Glutamatergic neuron (in vitro differentiated cells): Measurements from ENCODE around the gene TMEM40. TPM values are rescaled to one million over a fixed set of nuclear protein-coding genes. Genes with fewer than 3 reads are reported as not detected.

Experiments
- DNase-seq: peaks from one replicate; pipeline ENCODE4 v3.0.0; 2022
- H3K27ac Mint-ChIP-seq: one replicate; pipeline ENCODE4 v1.8.0; 2020; ENCODE audit warnings: mild to moderate bottlenecking, mixed read lengths, inconsistent platforms; ENCODE audit not compliant: unreplicated experiment
- H3K27me3 Mint-ChIP-seq: one replicate; pipeline ENCODE4 v1.8.0; 2020; ENCODE audit warnings: mild to moderate bottlenecking, moderate library complexity, mixed read lengths, inconsistent platforms; ENCODE audit not compliant: unreplicated experiment
- H3K36me3 Mint-ChIP-seq: one replicate; pipeline ENCODE4 v1.8.0; 2020; ENCODE audit warnings: mild to moderate bottlenecking, mixed read lengths, inconsistent platforms; ENCODE audit not compliant: unreplicated experiment
- H3K4me1 Mint-ChIP-seq: one replicate; pipeline ENCODE4 v1.8.0; 2020; ENCODE audit warnings: mild to moderate bottlenecking, low read depth, mixed read lengths, inconsistent platforms; ENCODE audit not compliant: unreplicated experiment
- H3K4me3 Mint-ChIP-seq: one replicate; pipeline ENCODE4 v1.8.0; 2020; ENCODE audit warnings: mild to moderate bottlenecking, mixed read lengths, inconsistent platforms; ENCODE audit not compliant: unreplicated experiment
- H3K9me3 Mint-ChIP-seq: one replicate; pipeline ENCODE4 v1.8.0; 2020; ENCODE audit warnings: mild to moderate bottlenecking, moderate library complexity, mixed read lengths, inconsistent platforms; ENCODE audit not compliant: unreplicated experiment
- total RNA-seq: library from RNA; stranded (reverse); fragmentation: NEBNext Ultra II Directional; extraction: Animal tissue kit (Norgen Biotek cat#: 25700); gene quantifications from one replicate; pipeline ENCODE4 v1.2.1, GENCODE V29; 2021; ENCODE audit not compliant: unreplicated experiment
- TF ChIP-seq, protein P1 (sequence below): fragments of 200-600 bp; sonication (generic); IDR thresholded peaks from one replicate; pipeline ENCODE4 v1.5.0; 2021; ENCODE audit not compliant: partially characterized antibody, unreplicated experiment

The TMEM40 gene
- total RNA-seq, 1 donor from 2014 or later: not detected

DNA sequence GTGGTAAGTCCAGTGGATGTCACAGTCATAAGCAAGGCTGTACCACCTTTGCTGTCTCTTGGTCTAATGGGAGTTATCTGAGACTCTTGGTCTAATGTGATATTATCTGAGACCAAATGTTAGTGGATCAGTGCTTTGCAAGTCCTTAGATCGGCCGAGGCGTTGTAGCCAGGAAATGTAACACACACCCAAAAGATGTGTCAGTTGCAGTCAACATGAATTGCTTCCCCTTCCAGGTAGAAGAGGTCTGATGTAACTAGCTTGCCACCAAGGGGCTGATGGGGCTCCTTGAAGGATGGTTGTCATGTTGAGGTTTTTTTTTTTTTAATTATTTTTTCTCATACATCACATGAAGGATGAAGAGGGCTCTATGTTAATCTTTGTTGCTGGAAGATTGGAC, 49.7 kb downstream of the TMEM40 start:
- H3K27ac Mint-ChIP-seq: no peak overlapping the region
- H3K4me3 Mint-ChIP-seq: no peak overlapping the region
- no peak for DNase-seq
- peaks cover 4% of the 10 kb centered on the region for H3K9me3 Mint-ChIP-seq
- H3K4me1 Mint-ChIP-seq: peaks cover 8% of the 10 kb centered on the region
- H3K36me3 Mint-ChIP-seq: peaks cover 4% of the 10 kb centered on the region
- TF ChIP-seq, protein P1, sequence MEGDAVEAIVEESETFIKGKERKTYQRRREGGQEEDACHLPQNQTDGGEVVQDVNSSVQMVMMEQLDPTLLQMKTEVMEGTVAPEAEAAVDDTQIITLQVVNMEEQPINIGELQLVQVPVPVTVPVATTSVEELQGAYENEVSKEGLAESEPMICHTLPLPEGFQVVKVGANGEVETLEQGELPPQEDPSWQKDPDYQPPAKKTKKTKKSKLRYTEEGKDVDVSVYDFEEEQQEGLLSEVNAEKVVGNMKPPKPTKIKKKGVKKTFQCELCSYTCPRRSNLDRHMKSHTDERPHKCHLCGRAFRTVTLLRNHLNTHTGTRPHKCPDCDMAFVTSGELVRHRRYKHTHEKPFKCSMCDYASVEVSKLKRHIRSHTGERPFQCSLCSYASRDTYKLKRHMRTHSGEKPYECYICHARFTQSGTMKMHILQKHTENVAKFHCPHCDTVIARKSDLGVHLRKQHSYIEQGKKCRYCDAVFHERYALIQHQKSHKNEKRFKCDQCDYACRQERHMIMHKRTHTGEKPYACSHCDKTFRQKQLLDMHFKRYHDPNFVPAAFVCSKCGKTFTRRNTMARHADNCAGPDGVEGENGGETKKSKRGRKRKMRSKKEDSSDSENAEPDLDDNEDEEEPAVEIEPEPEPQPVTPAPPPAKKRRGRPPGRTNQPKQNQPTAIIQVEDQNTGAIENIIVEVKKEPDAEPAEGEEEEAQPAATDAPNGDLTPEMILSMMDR: no peak
- H3K27me3 Mint-ChIP-seq: peaks cover 1% of the 10 kb centered on the region

DNA sequence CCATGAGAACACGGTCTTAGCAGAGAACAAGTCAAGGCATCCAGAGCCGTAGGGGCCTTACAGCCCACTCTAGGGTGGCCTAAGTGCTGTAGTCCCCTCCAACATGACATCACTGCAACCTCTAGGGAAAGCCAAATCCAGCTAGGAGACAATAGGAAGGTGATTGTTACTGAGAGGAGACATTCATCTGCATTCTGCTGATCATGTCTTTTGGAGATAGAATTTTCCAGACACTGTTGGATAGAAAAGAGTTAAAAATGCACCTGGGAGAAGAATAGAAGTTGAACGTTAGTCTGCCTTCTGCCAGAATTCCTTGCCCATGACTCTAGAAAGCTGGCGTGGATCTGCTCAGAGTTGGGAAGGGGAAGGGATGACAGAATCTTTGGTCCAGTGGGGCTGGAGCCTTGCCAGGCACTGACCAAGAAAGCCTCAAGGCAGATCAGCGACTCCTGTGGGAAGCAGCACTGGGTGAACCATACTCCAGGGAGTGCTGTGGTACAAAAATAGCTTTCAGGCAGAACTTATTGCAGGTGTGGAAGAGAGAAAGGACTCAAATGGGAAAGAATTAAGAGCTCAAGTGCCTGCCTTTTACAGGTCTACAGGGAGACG, 50.4 kb downstream of the TMEM40 start:
- Mint-ChIP-seq H3K36me3 (peaks cover 4% of the 10 kb centered on the region), H3K27ac (no peak overlapping the region), H3K27me3 (peaks cover 1% of the 10 kb centered on the region), H3K9me3 (peaks cover 4% of the 10 kb centered on the region), H3K4me3 (no peak overlapping the region), H3K4me1 (peaks cover 8% of the 10 kb centered on the region)
- TF ChIP-seq, protein P1: no peak
- DNase-seq: no peak

- Mint-ChIP-seq H3K4me3 (no peak overlapping the region), H3K4me1 (peaks cover 8% of the 10 kb centered on the region), H3K27ac (peak overlapping the region; percentile 33), H3K9me3 (peaks cover 4% of the 10 kb centered on the region), H3K36me3 (peaks cover 4% of the 10 kb centered on the region), H3K27me3 (peaks cover 1% of the 10 kb centered on the region)
- DNase-seq: no peak
- TF ChIP-seq, protein P1: no peak
Observed at GRCh38 chr3:12707449-12707848, 51.6 kb downstream of the TMEM40 start.

GRCh38 chr3:12706504-12707253, 52.4 kb downstream of the TMEM40 start:
- peak; percentile 61 for DNase-seq
- no peak overlapping the region for H3K27ac Mint-ChIP-seq

More at GRCh38 chr3:12706504-12707253, 52.4 kb downstream of the TMEM40 start:
- Mint-ChIP-seq H3K36me3 (peaks cover 4% of the 10 kb centered on the region), H3K4me3 (no peak overlapping the region), H3K27me3 (no peaks in the 10 kb centered on the region), H3K4me1 (peaks cover 8% of the 10 kb centered on the region), H3K9me3 (peaks cover 4% of the 10 kb centered on the region)
- TF ChIP-seq, protein P1: peak; percentile 58
